Mammary epithelial cell (primary cell): ENCODE data around the gene ANG.

ENCODE experiments used
- EZH2 ChIP-seq: IDR thresholded peaks from 2 replicates; pipeline ENCODE4 v1.6.1; 2012; ENCODE audit warnings: low read length, inconsistent platforms, borderline replicate concordance
- TF ChIP-seq, protein P1 (sequence below), 2 donors: IDR thresholded peaks in 1 of 2; conservative IDR thresholded peaks in 1 of 2; 2 replicates each; pipeline ENCODE4 v1.5.1; 2011 to 2012; ENCODE audit warnings: inconsistent platforms in 2 of 2, low read length in 2 of 2, mild to moderate bottlenecking in 2 of 2, control low read depth in 1 of 2, low read depth in 1 of 2; ENCODE audit not compliant: insufficient read depth in 1 of 2; ENCODE audit errors: extremely low read depth in 1 of 2

DNA sequence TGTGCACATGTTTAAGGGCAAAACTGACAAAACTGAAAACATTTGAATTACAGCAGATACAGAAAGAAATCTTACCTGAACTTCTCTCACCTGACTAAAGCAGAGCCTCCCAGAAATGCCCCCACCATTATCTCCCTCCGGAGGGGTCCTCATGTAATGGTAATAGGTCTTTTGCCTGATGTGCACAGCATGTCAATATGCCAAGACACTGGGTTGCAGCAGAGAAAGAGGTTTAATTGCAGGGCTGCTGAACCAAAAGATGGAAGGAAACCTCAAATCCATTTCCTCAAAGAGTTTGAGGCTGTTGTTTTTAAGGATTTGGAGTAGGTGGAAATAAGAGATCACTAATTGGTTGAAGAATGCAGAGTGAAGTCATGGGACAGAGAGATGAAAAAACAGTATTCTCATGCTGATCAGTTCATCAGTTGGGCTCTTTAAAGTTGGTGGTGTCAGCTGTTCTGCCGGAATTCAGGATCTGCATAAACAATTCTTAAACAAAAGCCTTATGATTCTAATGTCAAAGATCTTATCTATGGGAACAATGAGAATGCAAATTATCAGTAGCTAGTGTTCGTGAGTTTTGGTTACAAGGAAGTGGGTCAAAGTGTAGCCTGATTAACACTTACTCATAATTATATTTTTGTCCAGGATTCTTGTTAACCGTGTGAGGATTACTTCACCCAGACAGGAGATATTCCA lies 18.2 kb downstream of the ANG start:
- TF ChIP-seq, protein P1, sequence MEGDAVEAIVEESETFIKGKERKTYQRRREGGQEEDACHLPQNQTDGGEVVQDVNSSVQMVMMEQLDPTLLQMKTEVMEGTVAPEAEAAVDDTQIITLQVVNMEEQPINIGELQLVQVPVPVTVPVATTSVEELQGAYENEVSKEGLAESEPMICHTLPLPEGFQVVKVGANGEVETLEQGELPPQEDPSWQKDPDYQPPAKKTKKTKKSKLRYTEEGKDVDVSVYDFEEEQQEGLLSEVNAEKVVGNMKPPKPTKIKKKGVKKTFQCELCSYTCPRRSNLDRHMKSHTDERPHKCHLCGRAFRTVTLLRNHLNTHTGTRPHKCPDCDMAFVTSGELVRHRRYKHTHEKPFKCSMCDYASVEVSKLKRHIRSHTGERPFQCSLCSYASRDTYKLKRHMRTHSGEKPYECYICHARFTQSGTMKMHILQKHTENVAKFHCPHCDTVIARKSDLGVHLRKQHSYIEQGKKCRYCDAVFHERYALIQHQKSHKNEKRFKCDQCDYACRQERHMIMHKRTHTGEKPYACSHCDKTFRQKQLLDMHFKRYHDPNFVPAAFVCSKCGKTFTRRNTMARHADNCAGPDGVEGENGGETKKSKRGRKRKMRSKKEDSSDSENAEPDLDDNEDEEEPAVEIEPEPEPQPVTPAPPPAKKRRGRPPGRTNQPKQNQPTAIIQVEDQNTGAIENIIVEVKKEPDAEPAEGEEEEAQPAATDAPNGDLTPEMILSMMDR (conservative IDR thresholded peaks at IDR 0.05 in 1 of 2, IDR thresholded peaks at IDR 0.05 in 1 of 2; ENCODE audit: extremely low read depth in 1 of 2, insufficient read depth in 1 of 2, low read depth in 1 of 2, low read length in 2 of 2), result no peak
- no peak for TF ChIP-seq EZH2
